GM12864 (cell line): ENCODE measurements around the gene KCNQ1.

Experiments
- DNase-seq: peaks from one replicate; pipeline ENCODE4 v3.0.0-alpha.2; 2011; ENCODE audit warnings: low read depth
- H3K4me3 ChIP-seq: 2 replicates; pipeline ENCODE4 v1.5.1; 2011; ENCODE audit warnings: mild to moderate bottlenecking, low read depth, low read length, control low read depth
- TF ChIP-seq, protein P1 (sequence below): IDR thresholded peaks from 2 replicates; pipeline ENCODE4 v1.5.1; 2011; ENCODE audit warnings: low read depth, mild to moderate bottlenecking, moderate library complexity, low read length, control low read depth, inconsistent platforms; ENCODE audit errors: missing control alignments

The KCNQ1 gene

DNA sequence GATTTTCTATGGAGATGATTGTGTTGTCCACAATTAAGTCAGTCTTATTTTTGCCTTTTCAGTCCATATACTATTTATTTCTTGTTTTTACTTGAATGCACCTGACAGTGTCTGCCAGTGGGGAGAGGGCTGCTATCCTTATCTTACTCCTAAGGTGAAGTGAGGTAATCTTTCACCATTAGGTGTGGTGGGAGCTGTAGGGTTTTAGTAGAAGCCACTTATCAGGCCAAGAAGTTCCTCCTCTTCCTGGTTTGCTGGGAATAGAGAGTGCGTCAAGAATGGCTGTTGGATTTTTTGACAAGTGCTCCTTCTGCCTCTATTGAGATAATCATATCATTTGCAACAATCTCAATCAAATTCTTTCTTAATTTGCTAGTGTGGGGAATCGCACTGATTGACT, 108.4 kb downstream of the KCNQ1 start:
- no peak overlapping the region for H3K4me3 ChIP-seq
- DNase-seq, result no peak
- TF ChIP-seq, protein P1, sequence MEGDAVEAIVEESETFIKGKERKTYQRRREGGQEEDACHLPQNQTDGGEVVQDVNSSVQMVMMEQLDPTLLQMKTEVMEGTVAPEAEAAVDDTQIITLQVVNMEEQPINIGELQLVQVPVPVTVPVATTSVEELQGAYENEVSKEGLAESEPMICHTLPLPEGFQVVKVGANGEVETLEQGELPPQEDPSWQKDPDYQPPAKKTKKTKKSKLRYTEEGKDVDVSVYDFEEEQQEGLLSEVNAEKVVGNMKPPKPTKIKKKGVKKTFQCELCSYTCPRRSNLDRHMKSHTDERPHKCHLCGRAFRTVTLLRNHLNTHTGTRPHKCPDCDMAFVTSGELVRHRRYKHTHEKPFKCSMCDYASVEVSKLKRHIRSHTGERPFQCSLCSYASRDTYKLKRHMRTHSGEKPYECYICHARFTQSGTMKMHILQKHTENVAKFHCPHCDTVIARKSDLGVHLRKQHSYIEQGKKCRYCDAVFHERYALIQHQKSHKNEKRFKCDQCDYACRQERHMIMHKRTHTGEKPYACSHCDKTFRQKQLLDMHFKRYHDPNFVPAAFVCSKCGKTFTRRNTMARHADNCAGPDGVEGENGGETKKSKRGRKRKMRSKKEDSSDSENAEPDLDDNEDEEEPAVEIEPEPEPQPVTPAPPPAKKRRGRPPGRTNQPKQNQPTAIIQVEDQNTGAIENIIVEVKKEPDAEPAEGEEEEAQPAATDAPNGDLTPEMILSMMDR, result no peak

DNA sequence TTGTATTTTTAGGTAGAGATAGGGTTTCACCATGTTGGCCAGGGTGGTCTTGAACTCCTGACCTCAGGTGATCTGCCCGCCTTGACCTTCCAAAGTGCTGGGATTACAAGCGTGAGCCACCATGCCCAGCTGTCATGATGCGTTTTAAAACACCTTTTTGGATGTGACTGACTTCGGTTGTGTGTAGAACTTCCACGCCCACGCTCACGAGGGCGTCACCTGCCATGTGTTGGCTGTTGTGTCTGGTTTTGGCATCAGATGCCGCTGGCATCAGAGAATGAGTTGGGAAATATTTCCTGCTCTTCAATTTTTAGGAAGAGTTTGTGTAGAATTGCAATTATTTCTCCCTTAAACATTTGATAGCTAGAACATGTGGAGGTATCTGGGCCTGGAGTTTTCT, 109.1 kb downstream of the KCNQ1 start:
- H3K4me3 ChIP-seq, result no peak overlapping the region
- TF ChIP-seq, protein P1, result no peak
- DNase-seq, result no peak

DNA sequence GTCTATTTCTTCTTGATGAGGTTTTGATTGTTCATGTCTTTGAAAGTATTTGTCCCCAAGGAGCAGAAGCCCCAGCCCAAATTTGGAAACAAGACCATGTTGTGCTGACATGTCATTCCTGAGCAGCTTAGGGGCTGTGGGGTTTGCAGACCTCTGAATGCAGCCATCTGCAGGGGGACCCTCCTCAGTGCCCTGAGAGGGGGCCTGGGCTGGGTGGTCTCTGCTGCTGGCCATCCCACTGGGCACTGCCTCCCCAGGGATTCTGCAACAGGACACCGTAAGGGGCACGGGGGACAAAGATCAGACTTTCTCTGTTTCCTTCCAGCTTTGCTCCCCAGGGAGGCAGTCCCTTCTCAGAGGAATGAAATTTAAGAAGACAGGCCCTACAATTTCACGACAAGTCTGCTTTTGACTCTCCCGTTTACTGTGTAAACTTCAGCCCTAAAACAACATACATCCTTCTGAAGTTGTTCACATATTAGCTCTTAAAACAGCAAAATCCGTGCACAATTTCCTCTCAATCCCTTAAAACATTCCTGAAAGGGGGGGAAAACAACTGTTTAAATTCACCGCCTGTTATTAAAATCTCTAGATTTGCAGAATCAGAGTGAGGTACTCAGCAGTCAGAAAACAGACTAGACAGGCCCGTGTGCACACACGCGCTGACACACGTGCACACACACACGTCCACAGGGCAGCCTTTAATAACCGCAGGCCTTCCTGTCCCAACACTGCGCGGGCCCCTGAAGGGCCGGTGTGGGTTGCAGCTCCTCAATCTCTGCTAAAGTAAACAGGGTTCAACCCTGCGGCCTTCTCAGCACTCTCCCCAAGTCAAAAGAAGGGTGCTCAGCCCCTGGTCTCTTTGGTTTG, 109.8 kb downstream of the KCNQ1 start:
- TF ChIP-seq, protein P1, result no peak
- no peak for DNase-seq
- no peak overlapping the region for H3K4me3 ChIP-seq

DNA sequence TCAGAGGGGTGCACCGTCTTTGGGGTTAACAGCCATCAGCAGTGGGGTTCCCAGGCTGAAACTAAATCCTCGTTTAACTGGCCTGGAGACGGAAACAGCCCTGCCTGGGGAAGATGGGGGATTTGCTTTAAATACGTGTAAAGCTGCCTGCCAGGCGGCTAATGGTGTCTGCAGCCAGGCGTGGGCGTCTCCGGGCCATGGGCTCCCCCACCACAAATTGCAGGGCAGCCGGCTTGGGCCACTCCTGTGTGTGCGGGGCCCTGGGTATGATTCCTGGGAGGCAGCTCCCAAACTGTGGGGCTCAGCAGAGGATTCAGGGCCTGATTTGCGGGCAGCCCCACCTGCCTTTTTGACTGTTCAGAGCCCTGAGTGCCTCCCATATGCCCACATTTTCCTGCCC, 110.5 kb downstream of the KCNQ1 start:
- H3K4me3 ChIP-seq, result no peak overlapping the region
- no peak for DNase-seq
- TF ChIP-seq, protein P1, result no peak

DNA sequence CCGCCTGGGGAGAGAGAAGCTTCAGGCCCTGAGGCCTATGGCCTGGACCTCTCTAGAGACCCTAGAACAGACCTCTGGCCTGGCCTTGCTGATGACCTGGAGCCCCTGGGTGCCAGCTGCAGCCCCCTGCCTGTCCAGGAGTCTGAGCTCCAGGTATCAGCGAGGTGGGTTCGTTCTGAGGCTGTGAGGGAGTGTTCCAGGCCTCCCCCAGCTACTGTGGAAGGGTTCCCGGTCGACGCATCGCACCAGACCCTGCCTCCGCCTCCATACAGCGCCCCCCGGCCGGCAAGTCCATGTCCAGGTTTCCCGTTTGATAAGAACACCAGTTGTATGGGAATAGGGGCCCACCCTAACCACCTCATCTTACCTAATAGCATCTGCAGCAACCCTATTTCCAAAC, 111.1 kb downstream of the KCNQ1 start:
- TF ChIP-seq, protein P1, result no peak
- DNase-seq, result no peak
- no peak overlapping the region for H3K4me3 ChIP-seq

DNA sequence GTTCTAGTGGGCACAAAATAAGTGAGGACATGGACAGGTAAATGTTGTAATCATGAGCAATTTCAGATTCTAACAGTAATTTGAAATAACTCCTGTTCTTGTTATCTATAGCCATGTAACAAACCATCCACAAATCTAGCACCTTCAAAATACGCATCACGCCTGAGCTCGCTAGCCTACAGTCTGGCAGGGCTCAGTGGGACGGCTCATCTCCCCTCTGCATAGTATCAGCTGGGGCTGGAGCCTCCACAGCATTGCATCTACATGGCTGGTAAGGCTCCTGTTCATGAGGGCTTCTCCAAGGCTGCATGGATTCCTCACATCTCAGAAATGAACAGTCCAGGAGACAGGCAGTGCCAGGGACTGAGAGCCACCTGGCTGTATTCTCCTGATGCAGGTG, 112.6 kb downstream of the KCNQ1 start:
- TF ChIP-seq, protein P1, result no peak
- no peak for DNase-seq
- H3K4me3 ChIP-seq, result no peak overlapping the region

DNA sequence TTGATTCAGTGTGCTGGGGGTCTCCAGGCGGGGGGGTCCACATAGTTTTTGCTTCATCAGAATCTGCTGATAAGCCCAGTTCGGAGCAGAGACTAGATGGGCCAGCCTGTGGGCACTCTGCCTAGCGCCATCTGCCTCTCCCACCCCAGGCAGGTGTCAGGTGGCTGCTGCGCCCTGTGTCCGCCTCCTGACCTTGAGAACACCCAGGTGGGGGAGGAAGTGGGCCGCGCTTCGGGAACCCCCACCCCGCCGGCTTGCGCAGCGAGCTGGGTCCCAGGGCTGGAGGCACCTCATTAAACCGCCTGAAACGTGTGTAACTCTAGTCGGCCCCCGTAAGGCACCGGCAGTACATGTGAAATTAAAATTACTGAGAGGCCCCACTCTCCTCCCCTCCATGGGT, 113.6 kb downstream of the KCNQ1 start:
- DNase-seq, result no peak
- TF ChIP-seq, protein P1, result no peak
- H3K4me3 ChIP-seq, result no peak overlapping the region
